H1 (cell line): ENCODE data around the gene CDH22.
A peak's percentile ranks its signal among the peaks of the same experiment; 100 is the strongest.

Experiments used
- CHD1 ChIP-seq: IDR thresholded peaks from 2 replicates; pipeline ENCODE4 v1.6.1; 2012; ENCODE audit warnings: low read depth, low read length, improper control_type of control experiment
- CTCF ChIP-seq, 3 experiments: IDR thresholded peaks; 1 replicate in 2 of 3; 2 replicates in 1 of 3; pipeline versions ENCODE4 v1.5.1 to v1.6.1; 2011; ENCODE audit warnings: low read length in 3 of 3, mild to moderate bottlenecking in 3 of 3, inconsistent platforms in 2 of 3, low read depth in 1 of 3, moderate library complexity in 1 of 3; ENCODE audit not compliant: insufficient read depth in 1 of 3; ENCODE audit errors: control extremely low read depth in 1 of 3
- EGR1 ChIP-seq: IDR thresholded peaks from 2 replicates; pipeline ENCODE4 v1.6.1; 2011; ENCODE audit warnings: low read depth, low read length, borderline replicate concordance
- EZH2 ChIP-seq: fragments of 200-600 bp; sonication (generic); IDR thresholded peaks from 2 replicates; pipeline ENCODE4 v1.7.1; 2012; ENCODE audit warnings: low read depth, mild to moderate bottlenecking, moderate library complexity, low read length, inconsistent platforms; ENCODE audit not compliant: severe bottlenecking
- GTF2F1 ChIP-seq: IDR thresholded peaks from 2 replicates; pipeline ENCODE4 v1.6.1; 2012; ENCODE audit warnings: low read depth, low read length, improper control_type of control experiment, borderline replicate concordance
- HDAC6 ChIP-seq: IDR thresholded peaks from one replicate; pipeline ENCODE4 v1.7.1; 2012; ENCODE audit warnings: low read depth, mild to moderate bottlenecking, inconsistent platforms, low read length, moderate library complexity
- POLR2A ChIP-seq, 2 experiments: IDR thresholded peaks; 1 replicate in 1 of 2; 2 replicates in 1 of 2; pipeline ENCODE4 v1.6.1; 2011; ENCODE audit warnings: low read depth in 2 of 2, low read length in 2 of 2, mild to moderate bottlenecking in 2 of 2; ENCODE audit errors: control extremely low read depth in 1 of 2
- POLR2AphosphoS5 ChIP-seq: IDR thresholded peaks from 2 replicates; pipeline ENCODE4 v1.6.1; 2011; ENCODE audit warnings: low read depth, low read length
- RAD21 ChIP-seq, 2 experiments: IDR thresholded peaks in 1 of 2; conservative IDR thresholded peaks in 1 of 2; 2 replicates each; pipeline ENCODE4 v1.6.1; 2011; ENCODE audit warnings: low read depth in 2 of 2, low read length in 2 of 2, improper control_type of control experiment in 1 of 2, inconsistent platforms in 1 of 2, mild to moderate bottlenecking in 1 of 2, moderate library complexity in 1 of 2
- SIN3A ChIP-seq, 2 experiments: IDR thresholded peaks in 1 of 2; conservative IDR thresholded peaks in 1 of 2; 2 replicates each; pipeline ENCODE4 v1.6.1; 2011 to 2012; ENCODE audit warnings: low read length in 2 of 2, improper control_type of control experiment in 1 of 2, low read depth in 1 of 2, mild to moderate bottlenecking in 1 of 2
- SIX5 ChIP-seq: IDR thresholded peaks from 2 replicates; pipeline ENCODE4 v1.6.1; 2011; ENCODE audit warnings: mild to moderate bottlenecking, low read depth, low read length
- TAF1 ChIP-seq: IDR thresholded peaks from 2 replicates; pipeline ENCODE4 v1.6.1; 2011; ENCODE audit warnings: mild to moderate bottlenecking, low read depth, low read length
- YY1 ChIP-seq: IDR thresholded peaks from 2 replicates; pipeline ENCODE4 v1.6.1; 2011; ENCODE audit warnings: low read depth, mild to moderate bottlenecking, low read length

GRCh38 chr20:46334303-46334904, 26.1 kb upstream of the CDH22 start:
- TF ChIP-seq YY1 (no peak), EGR1 (no peak), CHD1 (no peak), CTCF (IDR thresholded peaks at IDR 0.05; ENCODE audit: control extremely low read depth in 1 of 3, insufficient read depth in 1 of 3, low read depth in 1 of 3, low read length in 3 of 3) (peak in 2 of 3 experiments; percentile 17 to 32; a peak in 2 of 4 replicates), TAF1 (no peak), POLR2AphosphoS5 (no peak), SIN3A (conservative IDR thresholded peaks at IDR 0.05 in 1 of 2, IDR thresholded peaks at IDR 0.05 in 1 of 2; ENCODE audit: low read depth in 1 of 2, low read length in 2 of 2) (no peak), SIX5 (no peak), GTF2F1 (no peak), RAD21 (IDR thresholded peaks at IDR 0.05 in 1 of 2, conservative IDR thresholded peaks at IDR 0.05 in 1 of 2; ENCODE audit: low read depth in 2 of 2, low read length in 2 of 2) (peak in 1 of 2 experiments; percentile 26; a peak in 1 of 4 replicates), HDAC6 (no peak), POLR2A (IDR thresholded peaks at IDR 0.05; ENCODE audit: control extremely low read depth in 1 of 2, low read depth in 2 of 2, low read length in 2 of 2) (no peak), EZH2 (no peak)
